ENCODE measurements around the gene OSBPL9.
"Not testable (repeated sequence)": the region's sequence is repeated elsewhere in the genome, so short reads cannot be mapped to it uniquely, and the experiment has no call there.

OSBPL9 gene

GRCh38 chr1:51610104-51610503 is 6.8 kb upstream of the OSBPL9 start:
- not testable (repeated sequence) for DNase-seq (ENCODE audit: low spot score)

GRCh38 chr1:51610637-51611036 is 6.3 kb upstream of the OSBPL9 start:
- no peak for DNase-seq (ENCODE audit: low spot score)

- DNase-seq (ENCODE audit: low spot score): no peak
Observed at GRCh38 chr1:51612447-51612961, 4.4 kb upstream of the OSBPL9 start.

GRCh38 chr1:51615780-51616291 is 1.1 kb upstream of the OSBPL9 start:
- DNase-seq (ENCODE audit: low spot score): no peak

- no peak for DNase-seq (ENCODE audit: low spot score)
Observed at GRCh38 chr1:51616490-51616889, 402 bp upstream of the OSBPL9 start.

- no peak for DNase-seq (ENCODE audit: low spot score)
Observed at GRCh38 chr1:51618715-51619114, 1.8 kb downstream of the OSBPL9 start.

- DNase-seq (ENCODE audit: low spot score): no peak
Observed at GRCh38 chr1:51620470-51620869, 3.6 kb downstream of the OSBPL9 start.

- no peak for DNase-seq (ENCODE audit: low spot score)
Observed at GRCh38 chr1:51621161-51621560, 4.3 kb downstream of the OSBPL9 start.

- DNase-seq (ENCODE audit: low spot score): no peak
Observed at GRCh38 chr1:51621841-51622454, 5.1 kb downstream of the OSBPL9 start.

- DNase-seq (ENCODE audit: low spot score): peak; percentile 64
Observed at GRCh38 chr1:51622455-51622913, 5.6 kb downstream of the OSBPL9 start.

GRCh38 chr1:51623025-51623424 is 6.1 kb downstream of the OSBPL9 start:
- no peak for DNase-seq (ENCODE audit: low spot score)

- DNase-seq (ENCODE audit: low spot score): no peak
Observed at GRCh38 chr1:51623450-51623849, 6.6 kb downstream of the OSBPL9 start.

- DNase-seq (ENCODE audit: low spot score): peak; percentile 16
Observed at GRCh38 chr1:51624855-51625254, 8.0 kb downstream of the OSBPL9 start.

- DNase-seq (ENCODE audit: low spot score): peak; percentile 33
Observed at GRCh38 chr1:51627672-51628071, 10.8 kb downstream of the OSBPL9 start.

- no peak for DNase-seq (ENCODE audit: low spot score)
Observed at GRCh38 chr1:51628715-51629590, 12.1 kb downstream of the OSBPL9 start.

GRCh38 chr1:51629918-51630317 is 13.0 kb downstream of the OSBPL9 start:
- no peak for DNase-seq (ENCODE audit: low spot score)

- no peak for DNase-seq (ENCODE audit: low spot score)
Observed at GRCh38 chr1:51630393-51630792, 13.5 kb downstream of the OSBPL9 start.

GRCh38 chr1:51630922-51631321 is 14.0 kb downstream of the OSBPL9 start:
- DNase-seq (ENCODE audit: low spot score): no peak

- no peak for DNase-seq (ENCODE audit: low spot score)
Observed at GRCh38 chr1:51631747-51632146, 14.9 kb downstream of the OSBPL9 start.

GRCh38 chr1:51634618-51635017 is 17.7 kb downstream of the OSBPL9 start:
- no peak for DNase-seq (ENCODE audit: low spot score)

GRCh38 chr1:51635615-51636014 is 18.7 kb downstream of the OSBPL9 start:
- DNase-seq (ENCODE audit: low spot score): no peak

GRCh38 chr1:51636191-51636590 is 19.3 kb downstream of the OSBPL9 start:
- DNase-seq (ENCODE audit: low spot score): no peak
